K562 (cell line): ENCODE data around the gene PPP1R13B. TPM values are rescaled to one million over a fixed set of nuclear protein-coding genes. Genes with fewer than 3 reads are reported as not detected.

ENCODE experiments used
- NR2F6 ChIP-seq: fragments of 450-650 bp; formaldehyde crosslinking; IDR thresholded peaks from 2 replicates; pipeline ENCODE4 v1.4.0; 2020; ENCODE audit warnings: mild to moderate bottlenecking
- RBM22 ChIP-seq: fragments of 200-400 bp; formaldehyde crosslinking; IDR thresholded peaks from 2 replicates; pipeline ENCODE4 v1.6.1; 2018; ENCODE audit warnings: low read length, low read depth; ENCODE audit not compliant: poor library complexity, severe bottlenecking
- REST ChIP-seq, 2 experiments: fragments of 450-650 bp; formaldehyde crosslinking in 1 of 2; IDR thresholded peaks; 2 replicates each; pipeline versions ENCODE4 v1.4.0 to v1.6.1; 2014 to 2020; ENCODE audit warnings: mild to moderate bottlenecking in 2 of 2, borderline replicate concordance in 1 of 2, low read depth in 1 of 2
- SREBF1 ChIP-seq: fragments of 150-350 bp; IDR thresholded peaks from 2 replicates; pipeline ENCODE4 v1.6.1; 2014; ENCODE audit warnings: antibody characterized with exemption, low read depth, low read length, borderline replicate concordance
- SRSF9 ChIP-seq: fragments of 200-400 bp; formaldehyde crosslinking; IDR thresholded peaks from 2 replicates; pipeline ENCODE4 v1.6.1; 2017; ENCODE audit warnings: low read depth, low read length, borderline replicate concordance
- WHSC1 ChIP-seq: IDR thresholded peaks from one replicate; pipeline ENCODE4 v1.6.1; 2012; ENCODE audit warnings: low read length, control low read depth, inconsistent platforms
- polyA plus RNA-seq, 8 experiments: library from polyadenylated mRNA; depleted of rRNA in 4 of 8; stranded (reverse) in 5 of 8; unstranded in 3 of 8; fragments of >200 nt; fragmentation: Nextera tagmentation in 2 of 8; fragmentation: Illumina TruSeq in 1 of 8; extraction: Ambion mirVana in 2 of 8; extraction: Trizol in 1 of 8; gene quantifications; 2 replicates each; pipeline versions ENCODE4 v1.2.1 to v1.2.3, GENCODE V29; 2011 to 2014; ENCODE audit warnings: inconsistent platforms in 1 of 8, missing spikeins in 1 of 8
- total RNA-seq, 7 experiments: library from RNA; depleted of rRNA in 6 of 7; stranded (reverse); fragments of >200 nt in 6 of 7; fragmentation: Illumina TruSeq in 2 of 7; extraction: Trizol in 2 of 7; gene quantifications; 2 replicates each; pipeline versions ENCODE4 v1.2.1 to v1.2.3, GENCODE V29; 2011 to 2021; ENCODE audit warnings: low replicate concordance in 1 of 7

The PPP1R13B gene
- total and polyA plus RNA-seq, 9 of the 15 experiments (the other 6 are each of a cell fraction or from before 2014, with no cell fraction given): 0.03 to 1.7 (median 0.15) TPM

GRCh38 chr14:103706551-103707328 is 140.6 kb downstream of the PPP1R13B start (continued):
- TF ChIP-seq REST (IDR thresholded peaks at IDR 0.05; ENCODE audit: borderline replicate concordance): no peak
- TF ChIP-seq REST (CRISPR knock-in tag; IDR thresholded peaks at IDR 0.05; ENCODE audit: low read depth): no peak
- TF ChIP-seq SREBF1: no peak
- no peak for TF ChIP-seq SRSF9
- TF ChIP-seq RBM22: peak; percentile 4
- no peak for TF ChIP-seq WHSC1
- TF ChIP-seq NR2F6 (CRISPR knock-in tag): no peak
